Naive thymus-derived CD4-positive, alpha-beta T cell (primary cell): Measurements from ENCODE around the gene DSCAM. TPM values are rescaled to one million over a fixed set of nuclear protein-coding genes. Genes with fewer than 3 reads are reported as not detected.

Experiments used
- ATAC-seq: fragments of 150-1000 bp; cut with Tn5 transposase; 2 replicates; pipeline ENCODE4 v1.10.0; 2021; ENCODE audit warnings: mild to moderate bottlenecking, moderate library complexity
- CTCF ChIA-PET: fragments of 350-600 bp; sonication (Branson Sonifier 250); formaldehyde crosslinking; loops from one replicate; lab custom pipeline; 2021; ENCODE audit warnings: antibody characterized with exemption; lab: Charles Lee
- POLR2A ChIA-PET: fragments of 350-600 bp; sonication (Branson Sonifier 250); formaldehyde crosslinking; loops from one replicate; lab custom pipeline; 2021; ENCODE audit warnings: antibody characterized with exemption, inconsistent platforms; lab: Charles Lee
- DNase-seq, 9 donors: peaks; one replicate each; pipeline versions ENCODE4 v3.0.0 to v3.0.0-alpha.2; 2020 to 2022; ENCODE audit warnings: mixed read lengths in 1 of 9
- H3K27ac ChIP-seq: one replicate; pipeline ENCODE4 v1.7.0; 2013; ENCODE audit warnings: mild to moderate bottlenecking, low read depth, low read length, moderate library complexity
- H3K27me3 ChIP-seq, 2 donors: one replicate each; pipeline ENCODE4 v1.7.0; 2013; ENCODE audit warnings: low read length in 2 of 2, mild to moderate bottlenecking in 2 of 2, moderate library complexity in 2 of 2; ENCODE audit not compliant: control insufficient read depth in 2 of 2, insufficient read depth in 2 of 2
- H3K36me3 ChIP-seq, 3 experiments: 1 replicate in 2 of 3; 2 replicates in 1 of 3; pipeline ENCODE4 v1.7.0; 2013; ENCODE audit warnings: low read length in 3 of 3, mild to moderate bottlenecking in 3 of 3, moderate library complexity in 1 of 3; ENCODE audit not compliant: insufficient read depth in 3 of 3, control insufficient read depth in 2 of 3
- H3K4me1 ChIP-seq, 2 donors: one replicate each; pipeline ENCODE4 v1.7.0; 2013; ENCODE audit warnings: low read length in 2 of 2, mild to moderate bottlenecking in 2 of 2, moderate library complexity in 1 of 2; ENCODE audit not compliant: control insufficient read depth in 2 of 2, insufficient read depth in 2 of 2
- H3K4me3 ChIP-seq: 2 replicates; pipeline ENCODE4 v1.7.0; 2013; ENCODE audit warnings: mild to moderate bottlenecking, low read length
- H3K9me3 ChIP-seq, 3 experiments: 1 replicate in 2 of 3; 2 replicates in 1 of 3; pipeline ENCODE4 v1.7.0; 2013; ENCODE audit warnings: low read length in 3 of 3; ENCODE audit not compliant: control insufficient read depth in 2 of 3
- H3K27ac Mint-ChIP-seq, 9 donors: one replicate each; pipeline ENCODE4 v1.8.0; 2020 to 2022; ENCODE audit warnings: mixed read lengths in 9 of 9, mild to moderate bottlenecking in 8 of 9, moderate library complexity in 5 of 9, inconsistent platforms in 2 of 9
- H3K27me3 Mint-ChIP-seq, 5 donors: one replicate each; pipeline ENCODE4 v1.8.0; 2021 to 2022; ENCODE audit warnings: mixed read lengths in 5 of 5, mild to moderate bottlenecking in 1 of 5
- H3K36me3 Mint-ChIP-seq, 5 donors: one replicate each; pipeline ENCODE4 v1.8.0; 2020 to 2022; ENCODE audit warnings: mixed read lengths in 5 of 5, mild to moderate bottlenecking in 3 of 5, inconsistent platforms in 1 of 5
- H3K4me1 Mint-ChIP-seq, 7 donors: one replicate each; pipeline ENCODE4 v1.8.0; 2020 to 2022; ENCODE audit warnings: mixed read lengths in 7 of 7, mild to moderate bottlenecking in 3 of 7, inconsistent platforms in 1 of 7
- H3K4me3 Mint-ChIP-seq, 10 donors: one replicate each; pipeline ENCODE4 v1.8.0; 2020 to 2022; ENCODE audit warnings: mild to moderate bottlenecking in 10 of 10, mixed read lengths in 10 of 10, moderate library complexity in 6 of 10, inconsistent platforms in 2 of 10
- H3K9me3 Mint-ChIP-seq, 11 donors: one replicate each; pipeline ENCODE4 v1.8.0; 2020 to 2022; ENCODE audit warnings: mixed read lengths in 11 of 11, mild to moderate bottlenecking in 4 of 11, inconsistent platforms in 1 of 11, moderate library complexity in 1 of 11
- intact Hi-C, 2 donors: fragments of 100-400 bp; cut with micrococcal nuclease; formaldehyde crosslinking; loops; one replicate each; pipeline ENCODE4 v1.15.1; 2023
- polyA plus RNA-seq, 2 donors: library from polyadenylated mRNA; unstranded; fragments of 300-500 nt; fragmentation: Illumina TruSeq; gene quantifications; one replicate each; pipeline ENCODE4 v1.2.3, GENCODE V29; 2021
- total RNA-seq, 6 experiments: library from RNA in 5 of 6; stranded (reverse) in 5 of 6; gene quantifications; 1 replicate in 5 of 6; 2 replicates in 1 of 6; pipeline ENCODE4 v1.2.3 and lab custom pipeline; 2021 to 2026

The DSCAM gene
- total and polyA plus RNA-seq, 7 experiments from 2014 or later, result not detected

DNA sequence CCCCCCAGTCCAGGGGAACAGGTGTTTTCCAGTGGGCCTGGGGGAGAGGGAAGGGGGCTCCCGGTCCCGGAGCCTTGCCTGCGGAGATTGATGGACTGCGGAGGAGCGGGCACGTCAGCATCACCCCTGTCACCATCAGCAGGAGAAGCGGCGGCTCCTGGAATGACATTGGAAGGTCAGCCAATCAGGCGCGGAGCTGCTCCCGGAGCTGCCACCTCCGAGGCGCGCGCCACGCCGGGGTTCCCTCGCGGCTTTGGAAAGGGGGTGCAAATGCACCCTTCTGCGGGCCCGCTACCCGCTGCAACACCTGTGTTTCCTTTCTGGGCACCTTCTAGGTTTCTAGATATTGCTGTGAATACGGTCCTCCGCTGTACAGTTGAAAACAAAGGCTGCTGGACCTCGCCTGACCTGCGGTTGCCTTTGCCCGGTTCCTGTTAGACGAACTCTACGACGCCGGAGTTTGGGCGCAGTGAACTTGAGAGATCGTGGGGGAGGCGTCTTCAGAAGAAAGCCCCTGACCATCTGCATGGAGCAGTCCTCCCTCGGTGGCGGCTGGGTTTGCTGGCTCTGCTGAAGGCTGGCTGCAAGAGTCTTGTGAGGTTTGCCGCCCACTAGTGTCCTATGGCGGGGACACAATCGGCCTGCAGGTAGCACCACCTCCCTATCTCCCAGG is 5.3 kb downstream of the DSCAM start:
- CTCF ChIA-PET, result no interaction called here
- DNase-seq, result no peak
- H3K4me1 ChIP-seq, result no peaks in the 10 kb centered on the region
- Mint-ChIP-seq H3K4me1 (peaks cover 0 to 15% (median 5%) of the 10 kb centered on the region in 7 donors), H3K36me3 (peaks cover 0 to 5% (median 0%) of the 10 kb centered on the region in 5 donors), H3K27ac (no peak overlapping the region), H3K9me3 (peaks cover 0 to 11% (median 0%) of the 10 kb centered on the region in 11 donors), H3K4me3 (peak overlapping the region in 1 of 10 donors; percentile 26), H3K27me3 (peaks cover 48 to 61% (median 49%) of the 10 kb centered on the region in 5 donors)
- no peak overlapping the region for H3K27ac ChIP-seq
- no peak for ATAC-seq
- no peaks in the 10 kb centered on the region for H3K27me3 ChIP-seq
- no peaks in the 10 kb centered on the region for H3K36me3 ChIP-seq
- POLR2A ChIA-PET, result no interaction called here
- no peaks in the 10 kb centered on the region for H3K9me3 ChIP-seq
- no peak overlapping the region for H3K4me3 ChIP-seq
- intact Hi-C loops, result no loop called here

DNA sequence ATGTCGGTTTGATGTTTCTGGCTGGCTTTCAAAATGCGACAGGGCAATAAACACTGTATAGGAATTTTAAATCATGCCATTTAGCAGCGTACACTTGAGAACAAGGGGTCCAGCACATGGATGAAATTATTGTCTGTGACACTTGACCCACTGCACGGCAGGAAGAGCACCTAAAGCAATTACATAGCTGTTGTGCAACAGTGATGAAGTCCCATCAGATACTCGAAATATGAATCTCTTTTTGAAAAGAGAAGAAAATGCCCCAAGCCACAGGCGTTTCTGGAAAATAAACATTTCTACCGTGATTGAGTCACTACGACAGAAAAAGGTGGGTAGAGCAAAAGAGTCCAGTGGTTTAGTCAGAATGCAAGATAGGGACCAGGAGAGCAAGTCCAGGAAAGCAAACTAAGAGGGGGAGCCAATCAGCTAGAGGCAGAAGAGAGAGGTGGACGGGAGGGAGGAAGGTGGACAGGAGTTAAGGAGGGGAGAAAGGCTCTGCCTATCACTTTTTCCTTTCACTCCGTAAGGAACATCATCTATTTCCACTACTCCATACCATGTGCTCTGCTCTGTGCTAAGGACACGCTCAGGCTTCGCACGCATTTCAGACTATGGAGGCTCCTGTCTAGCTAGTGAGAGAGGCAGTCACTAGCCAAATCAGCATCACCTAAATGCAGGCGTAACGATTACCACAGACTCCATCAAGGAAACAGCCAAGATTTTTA is 6.4 kb downstream of the DSCAM start:
- POLR2A ChIA-PET, result no interaction called here
- Histone ChIP-seq H3K36me3 (no peaks in the 10 kb centered on the region), H3K27ac (no peak overlapping the region), H3K4me3 (no peak overlapping the region), H3K4me1 (no peaks in the 10 kb centered on the region), H3K27me3 (no peaks in the 10 kb centered on the region), H3K9me3 (no peaks in the 10 kb centered on the region)
- CTCF ChIA-PET, result no interaction called here
- DNase-seq (no peak), ATAC-seq (no peak)
- Mint-ChIP-seq H3K36me3 (peaks cover 0 to 5% (median 0%) of the 10 kb centered on the region in 5 donors), H3K9me3 (peaks cover 0 to 10% (median 0%) of the 10 kb centered on the region in 11 donors), H3K4me1 (peaks cover 0 to 15% (median 5%) of the 10 kb centered on the region in 7 donors), H3K27ac (no peak overlapping the region), H3K27me3 (peaks cover 41 to 58% (median 47%) of the 10 kb centered on the region in 5 donors), H3K4me3 (no peak overlapping the region)
- intact Hi-C loops, result no loop called here

DNA sequence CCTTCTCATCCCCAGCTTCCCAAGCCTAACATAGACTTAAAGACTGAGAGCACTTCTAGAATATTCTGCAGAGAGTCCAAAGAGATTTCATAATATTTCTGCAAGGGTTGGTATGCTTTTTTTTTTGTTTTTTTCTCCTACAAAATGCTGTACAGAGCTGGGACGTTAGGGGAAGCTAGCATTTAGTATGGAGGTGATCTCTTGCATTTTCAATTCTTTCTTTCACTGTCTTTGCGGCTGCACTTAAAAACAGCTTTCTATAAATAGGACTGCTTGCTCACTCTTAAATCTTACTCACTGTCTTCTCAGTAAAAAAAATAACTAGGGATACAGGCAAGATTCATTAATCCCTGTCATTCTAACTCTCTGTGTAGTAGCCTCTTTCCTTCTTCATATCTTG is 7.4 kb downstream of the DSCAM start:
- H3K36me3 ChIP-seq, result no peaks in the 10 kb centered on the region
- peaks cover 0 to 5% (median 0%) of the 10 kb centered on the region in 5 donors for H3K36me3 Mint-ChIP-seq
- H3K4me3 ChIP-seq, result no peak overlapping the region
- H3K9me3 Mint-ChIP-seq, result peaks cover 0 to 6% (median 0%) of the 10 kb centered on the region in 11 donors
- H3K4me1 ChIP-seq, result no peaks in the 10 kb centered on the region
- H3K27ac Mint-ChIP-seq, result no peak overlapping the region
- peaks cover 32 to 49% (median 45%) of the 10 kb centered on the region in 5 donors for H3K27me3 Mint-ChIP-seq
- ChIA-PET POLR2A (no interaction called here), CTCF (no interaction called here)
- H3K27me3 ChIP-seq, result no peaks in the 10 kb centered on the region
- H3K4me3 Mint-ChIP-seq, result no peak overlapping the region
- ATAC-seq (no peak), DNase-seq (no peak)
- peaks cover 0 to 15% (median 5%) of the 10 kb centered on the region in 7 donors for H3K4me1 Mint-ChIP-seq
- no peaks in the 10 kb centered on the region for H3K9me3 ChIP-seq
- no peak overlapping the region for H3K27ac ChIP-seq
- intact Hi-C loops, result no loop called here

DNA sequence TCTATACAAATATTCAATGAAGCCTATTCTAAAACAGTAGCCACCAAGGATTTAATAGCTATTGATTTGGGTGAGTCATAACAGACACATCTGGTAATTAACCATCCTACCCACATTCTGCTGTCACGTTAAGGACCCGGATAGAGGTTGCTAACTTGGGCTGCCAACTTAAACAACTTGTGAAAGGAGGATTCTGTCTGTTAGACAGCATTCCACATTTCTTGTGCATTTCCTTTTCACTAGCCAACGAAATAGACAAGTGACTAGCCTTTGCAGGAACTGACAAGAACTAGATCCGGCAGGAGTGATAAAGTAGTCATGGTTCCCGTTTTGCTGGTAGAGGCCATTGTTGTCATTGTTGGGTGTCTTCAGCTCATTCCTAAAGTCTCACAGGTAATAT is 9.5 kb downstream of the DSCAM start:
- H3K36me3 Mint-ChIP-seq, result peaks cover 0 to 5% (median 0%) of the 10 kb centered on the region in 5 donors
- no peak overlapping the region for H3K4me3 Mint-ChIP-seq
- H3K27me3 Mint-ChIP-seq, result peaks cover 24 to 45% (median 38%) of the 10 kb centered on the region in 5 donors
- POLR2A ChIA-PET, result no interaction called here
- no peaks in the 10 kb centered on the region for H3K27me3 ChIP-seq
- ATAC-seq (no peak), DNase-seq (no peak)
- no peaks in the 10 kb centered on the region for H3K4me1 ChIP-seq
- no peak overlapping the region for H3K27ac Mint-ChIP-seq
- H3K4me1 Mint-ChIP-seq, result peaks cover 0 to 14% (median 3%) of the 10 kb centered on the region in 7 donors
- no peak overlapping the region for H3K4me3 ChIP-seq
- H3K9me3 ChIP-seq, result no peaks in the 10 kb centered on the region
- CTCF ChIA-PET, result no interaction called here
- peaks cover 0 to 6% (median 0%) of the 10 kb centered on the region in 11 donors for H3K9me3 Mint-ChIP-seq
- H3K27ac ChIP-seq, result no peak overlapping the region
- no peaks in the 10 kb centered on the region for H3K36me3 ChIP-seq
- intact Hi-C loops, result no loop called here

DNA sequence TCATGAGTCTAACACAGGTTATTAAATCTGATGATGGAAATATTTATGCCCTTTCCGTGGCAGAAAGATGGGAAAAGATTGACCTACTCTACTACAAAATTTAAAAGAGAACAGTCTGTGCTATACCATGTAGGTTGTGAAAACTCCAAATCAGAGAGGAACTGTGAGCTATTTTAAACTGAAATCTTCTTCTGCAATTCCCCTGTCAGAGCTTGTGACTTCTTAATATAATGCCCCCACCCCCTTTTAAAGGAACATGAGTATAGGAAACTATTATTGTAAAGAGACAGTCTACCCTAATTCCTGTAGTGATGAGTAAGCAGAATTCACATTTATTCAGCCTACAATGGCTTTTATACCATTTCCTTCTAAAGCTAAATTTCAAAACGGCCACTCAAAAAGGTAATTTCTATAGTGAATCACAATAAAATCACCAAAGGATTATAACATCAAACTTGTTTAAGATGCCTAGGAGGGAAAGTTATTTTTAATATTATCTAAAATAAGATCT is 11.7 kb downstream of the DSCAM start:
- ATAC-seq, result no peak

DNA sequence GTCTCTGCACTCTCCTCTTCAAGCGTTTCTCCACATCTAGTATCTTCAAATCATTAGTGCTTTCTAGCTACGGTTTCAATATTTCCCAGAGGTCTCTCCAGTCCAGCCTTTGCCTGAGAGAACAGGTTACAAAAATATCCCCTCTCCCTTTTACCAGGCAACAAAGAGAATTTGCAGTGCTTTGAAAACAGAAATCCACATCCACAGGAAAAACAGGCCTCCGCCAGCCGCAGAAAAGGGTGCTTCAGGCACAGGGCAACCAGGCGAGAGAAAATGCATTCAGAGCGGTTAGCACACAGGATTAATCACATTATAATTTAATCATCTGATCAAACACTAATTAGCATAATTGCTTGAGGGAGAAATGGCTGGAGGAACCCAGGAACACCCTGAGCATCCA is 13.8 kb downstream of the DSCAM start:
- ChIA-PET CTCF (no interaction called here), POLR2A (no interaction called here)
- peaks cover 0 to 9% (median 0%) of the 10 kb centered on the region in 11 donors for H3K9me3 Mint-ChIP-seq
- Histone ChIP-seq H3K9me3 (no peaks in the 10 kb centered on the region), H3K4me3 (no peak overlapping the region), H3K27ac (no peak overlapping the region), H3K36me3 (no peaks in the 10 kb centered on the region), H3K4me1 (no peaks in the 10 kb centered on the region), H3K27me3 (no peaks in the 10 kb centered on the region)
- intact Hi-C loops, result no loop called here
- ATAC-seq, result no peak
- no peak for DNase-seq
- H3K27ac Mint-ChIP-seq, result no peak overlapping the region
- H3K4me3 Mint-ChIP-seq, result no peak overlapping the region
- H3K4me1 Mint-ChIP-seq, result no peaks in the 10 kb centered on the region
- H3K27me3 Mint-ChIP-seq, result peaks cover 0 to 15% (median 11%) of the 10 kb centered on the region in 5 donors
- no peaks in the 10 kb centered on the region for H3K36me3 Mint-ChIP-seq

More for the DNA sequence above, 11.7 kb downstream of the DSCAM start:
- H3K36me3 Mint-ChIP-seq, result no peaks in the 10 kb centered on the region
- Histone ChIP-seq H3K27me3 (no peaks in the 10 kb centered on the region), H3K36me3 (no peaks in the 10 kb centered on the region), H3K9me3 (no peaks in the 10 kb centered on the region), H3K4me1 (no peaks in the 10 kb centered on the region), H3K27ac (no peak overlapping the region), H3K4me3 (no peak overlapping the region)
- intact Hi-C loops, result no loop called here
- peaks cover 6 to 24% (median 23%) of the 10 kb centered on the region in 5 donors for H3K27me3 Mint-ChIP-seq
- no peaks in the 10 kb centered on the region for H3K4me1 Mint-ChIP-seq
- ChIA-PET CTCF (no interaction called here), POLR2A (no interaction called here)
- no peak for DNase-seq
- H3K9me3 Mint-ChIP-seq, result peaks cover 0 to 3% (median 0%) of the 10 kb centered on the region in 11 donors
- H3K27ac Mint-ChIP-seq, result no peak overlapping the region
- H3K4me3 Mint-ChIP-seq, result no peak overlapping the region
